GM12891 (cell line): ENCODE measurements around the gene PDIA2. TPM values are rescaled to one million over a fixed set of nuclear protein-coding genes. Genes with fewer than 3 reads are reported as not detected.
A peak's percentile ranks its signal among the peaks of the same experiment; 100 is the strongest.

ENCODE experiments used
- DNase-seq: peaks from one replicate; pipeline ENCODE4 v3.0.0; 2011; ENCODE audit warnings: low spot score; ENCODE audit not compliant: insufficient read length
- FAIRE-seq: peaks from 2 replicates; lab custom pipeline; 2011; peaks lifted over from hg19 to GRCh38; lab: Jason Lieb, UNC
- PAX5 ChIP-seq: IDR thresholded peaks from 2 replicates; pipeline ENCODE4 v1.6.1; 2011; ENCODE audit warnings: low read length, moderate library complexity, mild to moderate bottlenecking; ENCODE audit not compliant: insufficient read depth, severe bottlenecking
- POLR2A ChIP-seq: IDR thresholded peaks from 2 replicates; pipeline ENCODE4 v1.6.1; 2011; ENCODE audit warnings: low read depth, low read length, control low read depth
- POLR2AphosphoS5 ChIP-seq: IDR thresholded peaks from 2 replicates; pipeline ENCODE4 v1.6.1; 2011; ENCODE audit warnings: low read depth, low read length, control low read depth
- POU2F2 ChIP-seq: IDR thresholded peaks from 2 replicates; pipeline ENCODE4 v1.6.1; 2011; ENCODE audit warnings: low read depth, mild to moderate bottlenecking, control low read depth, low read length, moderate library complexity
- SPI1 ChIP-seq: IDR thresholded peaks from 2 replicates; pipeline ENCODE4 v1.6.1; 2011; ENCODE audit warnings: low read depth, low read length, control low read depth
- TAF1 ChIP-seq: IDR thresholded peaks from 2 replicates; pipeline ENCODE4 v1.6.1; 2011; ENCODE audit warnings: low read depth, low read length, control low read depth
- polyA plus RNA-seq: library from polyadenylated mRNA; unstranded; fragments of >200 nt; gene quantifications from one replicate; pipeline ENCODE4 v1.2.1, GENCODE V29; 2012; ENCODE audit warnings: low read depth, missing spikeins, inconsistent platforms; ENCODE audit not compliant: missing spikeins

PDIA2 gene
- 0.24 TPM for polyA plus RNA-seq

- DNase-seq = no peak
- FAIRE-seq = no peak
- no peak for TF ChIP-seq PAX5
- no peak for TF ChIP-seq POLR2A
- TF ChIP-seq POLR2AphosphoS5 = no peak
- no peak for TF ChIP-seq TAF1
- no peak for TF ChIP-seq POU2F2
- TF ChIP-seq SPI1 = no peak
These were observed at the start of gene PDIA2 for GRCh38 chr16:283033-283805. TSS of gene PDIA2 (plus strand) at chr16:283164. CDS start at chr16:283170, 6 bp downstream.

GRCh38 chr16:234468-235305 is 48.3 kb upstream of the PDIA2 start, which contains the start of gene FAM234A:
TSS of gene FAM234A (plus strand) at chr16:234821. CDS start at chr16:254414, 19,593 bp downstream.
- TF ChIP-seq POLR2AphosphoS5 = peak; percentile 89
- no peak; the same call in none of the 2 replicates for TF ChIP-seq POU2F2
- TF ChIP-seq TAF1 = peak; percentile 78
- TF ChIP-seq PAX5 = no peak
- peak; percentile 90 for TF ChIP-seq POLR2A
- peak; percentile 25; the same call in 1 of the 2 replicates for TF ChIP-seq SPI1
- FAIRE-seq (peak; percentile 98), DNase-seq (peak; percentile 89)

- TF ChIP-seq POLR2A (no peak), TAF1 (no peak), POU2F2 (no peak), SPI1 (no peak), POLR2AphosphoS5 (no peak), PAX5 (no peak)
- DNase-seq (no peak), FAIRE-seq (peak; percentile 66)
These were observed 43.1 kb upstream of the PDIA2 start for GRCh38 chr16:239948-240277.

GRCh38 chr16:240559-240958 is 42.4 kb upstream of the PDIA2 start:
- no peak for FAIRE-seq
- TF ChIP-seq SPI1 (no peak), POLR2AphosphoS5 (no peak), POU2F2 (no peak)
- DNase-seq = no peak

- FAIRE-seq (no peak), DNase-seq (no peak)
- TF ChIP-seq PAX5 (no peak), POLR2A (no peak), POU2F2 (no peak), POLR2AphosphoS5 (no peak), TAF1 (no peak), SPI1 (no peak)
These were observed 40.7 kb upstream of the PDIA2 start for GRCh38 chr16:242281-242680.

GRCh38 chr16:243348-243747 is 39.6 kb upstream of the PDIA2 start:
- no peak for TF ChIP-seq POLR2A
- no peak for TF ChIP-seq SPI1
- TF ChIP-seq POLR2AphosphoS5 = no peak
- no peak for TF ChIP-seq TAF1
- no peak for TF ChIP-seq PAX5
- TF ChIP-seq POU2F2 = no peak
- FAIRE-seq (no peak), DNase-seq (no peak)

GRCh38 chr16:245105-245504 is 37.9 kb upstream of the PDIA2 start:
- DNase-seq = no peak
- TF ChIP-seq POLR2AphosphoS5 = no peak
- no peak for TF ChIP-seq PAX5
- no peak for TF ChIP-seq SPI1
- TF ChIP-seq TAF1 = no peak
- FAIRE-seq = no peak

- FAIRE-seq (no peak), DNase-seq (no peak)
- TF ChIP-seq SPI1 (no peak), POLR2AphosphoS5 (no peak), PAX5 (no peak), POU2F2 (no peak), TAF1 (no peak), POLR2A (no peak)
These were observed 35.9 kb upstream of the PDIA2 start for GRCh38 chr16:247027-247426.

GRCh38 chr16:249431-249830 is 33.5 kb upstream of the PDIA2 start:
- FAIRE-seq (no peak), DNase-seq (no peak)
- no peak for TF ChIP-seq TAF1
- no peak for TF ChIP-seq POU2F2
- no peak for TF ChIP-seq POLR2A
- TF ChIP-seq PAX5 = no peak
- no peak for TF ChIP-seq POLR2AphosphoS5
- no peak for TF ChIP-seq SPI1
